BE2C (cell line): ENCODE data around the gene ELAVL1.
A peak's percentile ranks its signal among the peaks of the same experiment; 100 is the strongest.
"Not testable (repeated sequence)": the region's sequence is repeated elsewhere in the genome, so short reads cannot be mapped to it uniquely, and the experiment has no call there.

ENCODE experiments used
- DNase-seq: peaks from one replicate; pipeline ENCODE4 v3.0.0-alpha.2; 2020
- H3K27me3 ChIP-seq: fragments of 250-450 bp; sonication (Bioruptor Pico); 2 replicates; pipeline ENCODE4 v1.5.1; 2020; ENCODE audit warnings: mild to moderate bottlenecking
- H3K36me3 ChIP-seq: fragments of 250-450 bp; sonication (Bioruptor Pico); 2 replicates; pipeline ENCODE4 v1.5.1; 2020; ENCODE audit warnings: mild to moderate bottlenecking
- H3K4me1 ChIP-seq: fragments of 250-450 bp; sonication (Bioruptor Pico); 2 replicates; pipeline ENCODE4 v1.5.1; 2020
- H3K4me3 ChIP-seq: 2 replicates; pipeline ENCODE4 v1.5.1; 2011; ENCODE audit warnings: low read depth, low read length
- H3K9me3 ChIP-seq: fragments of 250-450 bp; sonication (Bioruptor Pico); 2 replicates; pipeline ENCODE4 v1.5.1; 2020
- TF ChIP-seq, protein P1 (sequence below): IDR thresholded peaks from 2 replicates; pipeline ENCODE4 v1.5.1; 2012; ENCODE audit warnings: mild to moderate bottlenecking, low read depth, low read length

ELAVL1 gene

GRCh38 chr19:7921302-7921966 is 84.0 kb downstream of the ELAVL1 start:
- peak overlapping the region; percentile 24 for H3K4me3 ChIP-seq
- H3K4me1 ChIP-seq, result peaks cover 6% of the 10 kb centered on the region
- no peak for DNase-seq
- peaks cover 24% of the 10 kb centered on the region for H3K27me3 ChIP-seq
- TF ChIP-seq, protein P1, sequence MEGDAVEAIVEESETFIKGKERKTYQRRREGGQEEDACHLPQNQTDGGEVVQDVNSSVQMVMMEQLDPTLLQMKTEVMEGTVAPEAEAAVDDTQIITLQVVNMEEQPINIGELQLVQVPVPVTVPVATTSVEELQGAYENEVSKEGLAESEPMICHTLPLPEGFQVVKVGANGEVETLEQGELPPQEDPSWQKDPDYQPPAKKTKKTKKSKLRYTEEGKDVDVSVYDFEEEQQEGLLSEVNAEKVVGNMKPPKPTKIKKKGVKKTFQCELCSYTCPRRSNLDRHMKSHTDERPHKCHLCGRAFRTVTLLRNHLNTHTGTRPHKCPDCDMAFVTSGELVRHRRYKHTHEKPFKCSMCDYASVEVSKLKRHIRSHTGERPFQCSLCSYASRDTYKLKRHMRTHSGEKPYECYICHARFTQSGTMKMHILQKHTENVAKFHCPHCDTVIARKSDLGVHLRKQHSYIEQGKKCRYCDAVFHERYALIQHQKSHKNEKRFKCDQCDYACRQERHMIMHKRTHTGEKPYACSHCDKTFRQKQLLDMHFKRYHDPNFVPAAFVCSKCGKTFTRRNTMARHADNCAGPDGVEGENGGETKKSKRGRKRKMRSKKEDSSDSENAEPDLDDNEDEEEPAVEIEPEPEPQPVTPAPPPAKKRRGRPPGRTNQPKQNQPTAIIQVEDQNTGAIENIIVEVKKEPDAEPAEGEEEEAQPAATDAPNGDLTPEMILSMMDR, result no peak
- no peaks in the 10 kb centered on the region; the same call in 1 of the 2 replicates for H3K36me3 ChIP-seq
- no peaks in the 10 kb centered on the region for H3K9me3 ChIP-seq

DNA sequence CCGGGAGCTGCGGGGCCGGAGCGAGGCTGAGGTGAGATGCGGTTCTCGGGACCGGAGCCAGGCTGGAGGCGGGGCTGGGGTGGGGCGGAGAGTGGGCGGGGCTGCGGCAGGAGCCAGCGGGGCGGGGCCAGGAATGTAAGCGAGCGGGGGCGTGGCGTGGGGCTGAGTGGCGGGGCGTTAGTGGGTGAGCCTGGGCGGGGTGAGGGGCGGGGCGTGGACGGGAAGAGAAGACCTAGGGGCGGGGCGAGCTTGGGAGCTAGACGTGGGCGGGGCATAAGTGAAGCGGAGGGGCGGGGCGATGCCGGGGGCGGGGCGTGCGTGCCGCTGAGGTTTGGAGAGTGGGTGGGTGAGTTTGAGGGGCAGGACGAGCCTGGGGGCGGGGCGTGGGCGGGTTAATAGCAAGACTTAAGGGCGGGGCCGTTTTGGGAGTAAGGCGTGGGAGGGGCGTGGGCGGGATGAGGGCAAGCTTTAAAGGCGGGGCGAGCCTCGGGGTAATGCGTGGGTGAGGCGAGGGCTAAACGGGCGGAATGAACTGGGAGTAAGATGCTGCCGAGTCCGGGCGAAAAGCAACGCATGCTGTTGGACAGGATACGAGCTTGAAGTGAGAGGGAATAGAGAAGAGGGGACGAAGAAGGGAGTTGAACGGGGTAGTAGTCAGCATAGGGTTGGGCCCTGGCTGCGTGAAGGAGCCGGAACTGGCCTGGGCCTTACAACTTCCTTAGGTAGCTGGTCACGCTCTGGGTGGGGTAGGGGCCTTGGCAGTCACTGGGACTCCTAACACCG is 84.7 kb downstream of the ELAVL1 start:
- peaks cover 31% of the 10 kb centered on the region for H3K27me3 ChIP-seq
- H3K4me1 ChIP-seq, result 0 out of 2 replicates have a peak, but pooled peaks cover 3% of the 10 kb centered on the region
- TF ChIP-seq, protein P1, result no peak
- DNase-seq, result peak; percentile 100
- H3K4me3 ChIP-seq, result peak overlapping the region; percentile 65
- H3K9me3 ChIP-seq, result no peaks in the 10 kb centered on the region
- H3K36me3 ChIP-seq, result no peaks in the 10 kb centered on the region; the same call in 1 of the 2 replicates

- Histone ChIP-seq H3K9me3 (no peaks in the 10 kb centered on the region), H3K4me3 (peak within 1 kb of the TSS; percentile 65), H3K27me3 (peaks cover 40% of the 10 kb centered on the region), H3K36me3 (no peaks in the 10 kb centered on the region; the same call in 1 of the 2 replicates), H3K4me1 (0 out of 2 replicates have a peak, but pooled peaks cover 3% of the 10 kb centered on the region)
- TF ChIP-seq, protein P1, result no peak
- peak; percentile 98 for DNase-seq
Observed at GRCh38 chr19:7919610-7920518, 85.6 kb downstream of the ELAVL1 start, which contains the start of gene SNAPC2. Gene SNAPC2, plus strand, starts transcription at chr19:7920338. Its CDS starts 29 bp downstream, at chr19:7920367.

DNA sequence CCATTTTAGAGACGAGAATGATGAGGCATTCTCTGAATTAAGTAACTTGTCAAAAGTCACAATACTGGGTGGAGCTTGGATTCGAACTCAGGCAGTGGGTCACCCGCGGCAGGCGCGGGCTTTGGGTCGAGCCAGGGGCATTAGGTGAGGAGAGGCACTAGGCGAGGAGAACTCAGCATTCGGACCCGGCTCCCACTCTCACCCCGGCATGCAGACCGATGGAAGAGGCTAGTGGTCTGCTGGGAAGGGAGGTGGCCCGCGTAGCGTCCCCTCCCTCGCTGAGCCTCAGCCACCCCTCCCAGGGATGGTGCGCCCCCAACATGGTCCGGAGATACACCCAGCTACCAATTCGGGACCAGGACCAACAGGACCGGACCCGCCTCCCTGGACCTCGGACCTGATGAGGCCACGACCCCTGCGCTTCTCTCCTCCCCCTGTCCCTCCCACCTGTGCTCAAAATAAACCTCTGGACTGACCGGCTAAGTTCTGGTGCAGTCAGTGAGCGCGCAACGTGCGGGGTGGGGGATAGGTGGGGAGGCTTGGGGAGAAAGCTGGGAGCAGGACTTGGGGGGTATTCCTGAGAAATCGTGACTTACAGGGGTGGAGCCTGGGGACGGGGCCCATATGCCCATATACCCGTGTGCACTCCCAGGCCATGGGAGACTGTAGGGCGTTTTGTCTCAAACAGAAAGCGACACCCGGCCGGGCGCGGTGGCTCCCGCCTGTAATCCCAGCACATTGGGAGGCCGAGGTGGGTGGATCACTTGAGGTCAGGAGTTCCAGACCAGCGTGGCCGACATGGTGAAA is 86.6 kb downstream of the ELAVL1 start:
- Histone ChIP-seq H3K4me3 (no peak overlapping the region), H3K27me3 (peaks cover 43% of the 10 kb centered on the region), H3K9me3 (no peaks in the 10 kb centered on the region), H3K4me1 (0 out of 2 replicates have a peak, but pooled peaks cover 3% of the 10 kb centered on the region), H3K36me3 (no peaks in the 10 kb centered on the region; the same call in 1 of the 2 replicates)
- no peak for DNase-seq
- TF ChIP-seq, protein P1, result no peak

DNA sequence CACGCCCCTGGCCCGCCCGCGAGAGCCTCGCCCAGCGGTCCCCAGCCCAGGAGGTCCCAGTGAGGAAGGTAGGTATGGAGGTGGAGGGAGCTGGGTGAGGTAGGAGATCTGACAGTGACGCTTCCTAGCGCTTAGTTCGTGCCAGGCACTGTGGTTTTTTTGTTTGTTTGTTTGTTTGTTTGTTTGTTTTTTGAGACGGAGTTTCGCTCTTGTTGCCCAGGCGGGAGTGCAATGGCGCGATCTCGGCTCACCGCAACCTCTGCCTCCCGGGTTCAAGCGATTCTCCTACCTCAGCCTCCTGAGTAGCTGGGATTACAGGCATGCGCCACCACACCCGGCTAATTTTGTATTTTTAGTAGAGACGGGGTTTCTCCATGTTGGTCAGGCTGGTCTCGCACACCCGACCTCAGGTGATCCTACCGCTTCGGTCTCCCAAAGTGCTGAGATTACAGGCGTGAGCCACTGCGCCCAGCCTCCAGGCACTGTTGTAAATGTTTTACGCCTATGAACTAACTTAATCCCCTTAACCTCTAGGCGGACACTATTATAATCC is 87.3 kb downstream of the ELAVL1 start:
- not testable (repeated sequence) for DNase-seq, H3K36me3 ChIP-seq, H3K4me1 ChIP-seq, H3K9me3 ChIP-seq, H3K4me3 ChIP-seq
- peaks cover 43% of the 10 kb centered on the region for H3K27me3 ChIP-seq
